HG03175 (cell line): Measurements from ENCODE around the gene KNSTRN.

Experiments
- ATAC-seq: cut with Tn5 transposase; IDR thresholded peaks from one replicate; pipeline ENCODE4 v1.9.1; 2021; ENCODE audit warnings: mild to moderate bottlenecking, moderate library complexity; ENCODE audit not compliant: unreplicated experiment

KNSTRN gene

DNA sequence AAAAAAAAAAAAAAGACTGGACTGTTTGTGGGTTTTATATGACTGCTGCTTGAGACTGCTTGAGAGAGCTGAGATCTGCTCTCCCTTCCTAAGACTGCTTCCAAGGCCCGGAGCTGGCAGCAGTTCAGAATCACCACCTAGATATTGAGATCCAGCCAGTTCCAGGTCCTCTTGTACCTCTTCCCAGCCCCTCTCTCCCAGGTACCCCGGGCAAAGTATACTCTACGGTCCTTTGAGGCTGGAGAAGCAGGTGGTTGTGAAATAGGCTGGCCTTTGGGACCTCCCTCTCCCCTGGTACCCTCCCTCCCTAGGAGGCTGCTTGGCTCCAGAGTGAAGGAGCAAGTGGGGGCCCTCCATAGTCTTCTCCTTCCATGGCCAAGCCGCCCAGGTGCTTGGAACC is 45.7 kb downstream of the KNSTRN start:
- ATAC-seq = no peak

DNA sequence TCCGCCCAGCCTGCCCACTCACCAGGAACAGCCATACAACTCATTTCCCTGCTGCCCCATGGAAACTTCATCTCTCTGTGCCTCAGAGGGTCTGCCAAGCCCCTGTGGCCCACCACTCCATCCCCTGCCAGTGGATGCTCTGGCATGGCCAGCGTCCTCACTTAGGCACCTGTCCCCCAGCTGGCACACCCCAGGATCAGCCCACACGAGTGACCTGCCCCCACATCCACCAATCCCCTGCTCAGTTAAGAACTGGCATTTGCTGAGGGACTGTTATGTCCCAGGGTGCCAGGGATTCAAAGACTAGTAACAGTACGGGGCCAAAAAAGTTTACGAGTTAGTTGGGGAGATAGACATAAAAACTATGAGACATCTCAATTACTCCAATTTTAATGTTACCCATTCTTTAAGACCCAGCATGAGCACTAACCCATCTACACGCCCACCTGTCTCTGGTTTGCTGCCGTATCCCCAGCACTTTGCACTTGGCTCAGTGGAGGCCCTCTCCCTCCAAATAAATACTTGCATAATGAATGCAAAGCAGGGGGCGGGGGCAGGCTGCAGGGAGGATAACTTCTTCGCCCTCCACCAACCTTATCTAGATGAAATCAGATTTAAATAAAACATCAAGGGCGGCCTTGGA is 46.7 kb downstream of the KNSTRN start:
- ATAC-seq = no peak

DNA sequence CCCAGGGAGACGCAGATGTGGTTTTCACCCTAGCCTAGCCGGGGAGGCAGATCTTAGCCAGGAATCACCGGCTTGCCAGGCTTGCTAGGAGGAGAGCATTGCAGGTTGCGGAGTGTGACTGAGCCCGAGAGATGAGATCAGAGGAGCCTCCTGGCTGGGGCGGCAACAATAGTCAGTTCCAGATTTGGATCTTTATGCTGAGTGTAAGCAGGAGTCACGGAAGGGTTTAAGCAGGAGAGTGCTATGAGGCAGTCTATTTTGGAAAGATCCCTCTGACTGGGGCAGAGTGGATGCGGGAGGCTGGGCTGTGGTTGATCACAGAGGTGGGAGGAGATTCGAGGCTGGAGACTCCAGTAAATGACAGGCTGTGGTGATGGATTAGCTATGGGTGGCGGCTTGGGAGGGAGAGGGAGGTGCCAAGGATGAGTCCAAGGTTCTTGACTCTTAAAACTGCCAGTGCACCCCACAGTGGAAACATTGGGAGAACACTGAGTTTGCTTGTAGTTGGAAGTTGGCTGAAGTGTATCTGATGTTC is 47.8 kb downstream of the KNSTRN start:
- no peak for ATAC-seq

DNA sequence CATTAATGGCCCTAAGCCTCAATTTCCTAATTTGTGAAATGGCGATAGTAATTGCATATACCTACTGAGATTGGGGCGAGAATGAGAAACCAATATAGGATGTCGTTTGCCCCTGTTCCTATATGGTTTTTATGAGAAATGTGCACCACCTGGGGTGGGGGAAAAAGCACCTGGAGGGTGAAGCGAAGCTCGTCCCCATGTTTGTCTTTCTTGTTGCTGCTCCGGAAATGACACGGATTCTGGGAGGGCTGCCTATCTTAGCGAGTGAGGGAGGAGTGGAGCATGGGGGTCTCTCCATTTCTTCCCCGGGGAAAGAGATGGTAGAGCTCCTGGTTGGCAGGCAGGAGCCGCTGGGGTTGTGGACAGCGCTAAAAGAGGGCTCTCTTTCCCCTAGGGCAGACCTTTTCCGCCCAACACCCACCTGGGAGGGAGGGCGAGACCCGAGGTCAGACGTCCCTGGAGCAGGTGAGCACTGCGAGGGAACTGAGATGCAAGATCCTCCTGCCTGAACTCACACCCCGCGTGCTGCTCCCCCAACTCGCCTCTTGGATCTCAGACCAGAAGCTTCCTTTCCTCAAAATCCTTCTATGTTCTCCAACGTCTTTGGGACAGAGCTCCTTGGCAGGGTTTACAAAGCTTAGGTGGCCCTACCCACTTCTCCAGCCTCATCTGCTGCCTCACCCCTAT is 52.6 kb downstream of the KNSTRN start:
- no peak for ATAC-seq

DNA sequence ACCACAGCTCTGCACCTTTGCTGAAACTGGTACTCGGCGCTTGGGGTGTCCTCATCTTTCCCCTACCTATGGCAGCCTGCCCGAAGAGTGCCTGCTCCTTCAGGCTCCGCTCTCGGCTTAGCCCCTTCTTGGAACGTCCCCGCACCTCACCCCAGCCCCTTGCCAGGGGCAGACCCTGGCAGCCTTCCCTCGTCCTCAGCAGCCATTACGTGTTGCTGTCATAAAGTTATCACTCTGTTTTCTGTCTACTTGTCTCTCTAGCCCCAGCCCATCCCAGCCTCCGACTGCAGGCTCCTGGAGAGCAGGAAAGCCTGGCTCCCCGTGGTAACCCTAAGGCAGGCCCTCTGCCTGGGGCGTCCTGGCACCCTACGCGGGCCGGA is 53.2 kb downstream of the KNSTRN start:
- ATAC-seq = no peak

DNA sequence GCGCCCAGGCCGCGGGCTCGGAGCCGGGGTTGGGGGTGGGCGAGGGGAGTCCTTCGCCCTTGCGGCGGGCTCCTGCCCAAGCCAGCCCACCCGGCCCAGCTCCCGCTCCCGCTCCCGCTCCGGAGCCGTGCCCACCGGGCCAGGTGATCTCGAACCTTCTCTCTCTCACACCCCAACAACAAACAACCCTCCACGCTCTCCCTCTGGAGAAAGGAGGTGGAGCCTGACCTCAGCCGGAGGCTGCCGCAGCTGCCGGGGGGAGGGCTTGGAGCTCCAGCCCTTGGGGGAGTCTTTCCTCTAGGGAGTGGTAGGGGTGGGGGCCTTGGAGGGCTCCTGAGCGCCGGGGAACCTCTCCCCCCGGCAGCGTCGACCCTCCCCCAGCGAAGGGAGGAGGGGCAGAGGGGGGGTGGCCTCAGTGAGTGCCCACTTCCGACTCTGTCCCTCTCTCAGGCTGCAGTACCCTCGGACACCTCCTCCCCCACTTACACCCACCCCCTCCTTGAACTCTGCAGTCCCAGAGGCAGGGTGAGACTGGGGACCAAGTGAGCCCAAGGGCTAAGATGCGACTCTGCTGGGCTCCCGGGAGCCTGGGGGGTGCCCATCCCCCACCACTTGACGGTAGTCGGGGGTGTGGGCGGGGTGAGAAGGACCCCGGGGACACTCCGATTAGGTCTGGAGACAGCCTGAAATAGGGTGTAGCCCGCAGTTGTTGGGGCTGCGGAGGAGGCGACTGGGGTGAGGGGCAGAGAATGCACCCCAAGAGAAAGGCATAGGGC is 53.8 kb downstream of the KNSTRN start:
- no peak for ATAC-seq

DNA sequence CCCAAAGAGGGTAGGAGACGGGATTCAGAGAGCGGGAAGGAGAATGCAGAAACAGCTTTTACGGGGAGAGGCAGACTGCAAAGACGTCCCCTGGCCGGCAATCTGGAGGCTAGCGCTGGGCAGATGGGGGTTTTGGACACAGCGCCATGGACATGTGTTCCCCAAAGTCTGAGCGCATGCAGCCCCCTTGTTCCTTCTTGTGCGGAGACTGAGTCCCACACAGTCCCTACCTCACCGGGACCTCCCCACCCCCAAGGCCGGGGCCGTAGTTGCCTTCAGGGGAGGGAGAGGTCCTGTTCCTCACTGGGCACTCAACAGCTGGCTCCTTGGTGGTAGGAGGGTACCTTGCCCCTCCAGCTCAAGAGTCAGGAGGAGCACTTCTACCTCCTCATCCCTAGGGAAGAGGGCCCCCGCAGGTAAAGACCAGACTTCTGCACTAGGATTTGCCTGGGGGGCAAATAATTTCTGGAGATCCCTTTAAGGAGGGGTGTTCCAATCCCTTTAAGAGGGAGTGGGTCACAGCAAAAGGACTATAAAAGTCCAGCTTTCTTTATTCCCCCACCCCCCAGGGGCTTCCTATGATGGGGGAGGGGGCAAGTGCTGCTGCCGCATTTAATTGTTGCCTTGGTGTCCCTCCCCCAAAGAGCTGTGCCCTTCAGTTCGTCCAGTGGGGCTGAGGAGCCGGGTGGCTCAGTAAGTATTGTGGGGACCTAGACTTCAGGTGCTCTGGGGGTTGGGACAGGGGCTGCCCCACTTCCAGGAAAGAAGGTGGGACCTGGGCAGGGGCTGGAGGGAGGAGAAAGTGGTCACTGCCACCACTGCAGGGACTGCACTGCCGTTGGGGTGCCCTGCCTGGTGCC is 54.6 kb downstream of the KNSTRN start:
- ATAC-seq = no peak

DNA sequence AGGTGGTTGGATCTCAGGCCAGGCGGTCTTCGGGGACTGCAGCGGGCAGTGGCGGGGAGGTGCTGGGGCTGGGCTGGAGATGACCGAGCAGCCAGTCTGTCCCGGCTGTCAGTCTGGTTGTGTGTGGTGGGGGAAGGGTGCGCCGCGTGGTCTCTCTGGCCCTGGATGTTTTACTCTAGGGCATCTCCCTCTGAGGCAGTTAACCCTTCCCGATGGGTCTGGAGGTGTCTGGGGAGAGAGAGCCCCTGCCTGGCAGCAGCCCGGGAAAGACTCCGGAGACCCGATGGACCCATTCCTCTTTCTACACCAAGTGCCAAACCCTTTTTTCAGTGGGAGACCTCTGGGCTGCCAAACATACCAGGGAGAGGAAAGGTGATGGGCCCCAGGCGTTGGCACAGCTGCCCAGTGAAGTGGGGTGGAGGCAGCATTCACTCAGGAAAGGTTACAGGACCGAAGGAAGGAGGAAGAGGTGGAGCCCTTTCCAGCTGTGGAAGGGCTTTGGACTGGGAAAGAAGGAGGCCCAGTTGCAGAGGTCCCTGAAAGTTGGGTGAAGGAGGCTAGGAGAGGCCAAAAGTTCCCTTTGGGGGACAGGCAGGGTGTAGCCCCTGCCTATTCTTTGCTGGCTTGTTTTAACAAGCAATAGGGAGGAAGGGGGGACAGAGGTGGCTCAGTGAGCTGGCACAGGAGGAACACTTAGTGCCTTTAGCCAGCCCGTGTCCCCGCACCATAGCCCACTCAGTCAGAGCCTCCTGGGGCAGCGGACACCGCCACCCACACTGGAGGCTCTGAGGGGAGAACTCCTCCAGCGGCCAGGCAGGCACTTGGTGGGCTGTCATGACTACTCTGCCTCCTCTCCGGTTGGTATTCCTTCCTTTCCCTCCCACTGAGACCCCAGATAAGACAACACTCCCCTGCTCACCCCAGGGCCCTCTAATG is 55.5 kb downstream of the KNSTRN start:
- ATAC-seq = no peak

DNA sequence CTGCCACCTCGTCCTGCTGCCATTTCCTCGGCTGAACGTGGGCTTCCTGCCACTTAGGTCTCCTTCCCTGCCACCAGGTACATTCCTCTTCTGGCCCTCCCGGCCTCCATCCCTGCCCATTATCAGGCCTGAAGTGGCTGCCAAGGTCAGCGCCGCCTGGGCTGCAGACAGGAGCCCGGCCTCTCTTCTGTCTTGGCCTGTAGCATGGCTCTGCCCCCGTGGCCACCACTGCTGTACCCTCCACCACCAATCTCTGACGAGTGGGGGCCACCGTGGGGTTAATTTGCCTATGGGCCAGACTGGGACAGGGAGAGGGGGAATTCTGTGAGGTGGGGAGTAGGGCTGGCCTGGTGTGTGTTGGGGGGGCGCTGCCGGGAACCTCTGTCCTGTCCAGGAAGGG is 56.2 kb downstream of the KNSTRN start:
- no peak for ATAC-seq

DNA sequence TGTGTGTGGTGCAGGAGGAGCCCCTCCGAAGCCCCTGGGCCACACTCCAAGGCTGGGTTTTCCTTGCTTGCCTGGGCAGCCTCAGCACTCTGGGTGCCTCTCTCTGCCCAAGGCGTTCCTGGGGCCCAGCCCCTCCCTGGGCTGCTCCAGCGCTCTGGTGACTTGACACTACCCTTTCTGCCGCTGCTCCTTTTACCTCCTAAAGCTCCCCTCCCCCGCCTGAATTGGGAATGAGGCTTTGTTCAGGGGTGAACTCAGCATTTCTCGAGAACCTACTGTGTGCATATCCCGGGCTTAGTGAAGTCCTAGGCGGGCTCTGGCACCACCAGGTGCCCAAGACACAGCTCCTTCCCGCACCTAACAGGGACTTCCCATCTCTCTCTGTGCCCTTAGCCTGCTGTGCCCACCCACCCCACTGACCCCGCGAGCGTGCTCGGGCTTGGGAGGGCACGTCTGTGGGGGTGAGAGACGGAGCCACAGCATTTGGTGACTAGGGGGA is 57.0 kb downstream of the KNSTRN start:
- ATAC-seq = no peak

DNA sequence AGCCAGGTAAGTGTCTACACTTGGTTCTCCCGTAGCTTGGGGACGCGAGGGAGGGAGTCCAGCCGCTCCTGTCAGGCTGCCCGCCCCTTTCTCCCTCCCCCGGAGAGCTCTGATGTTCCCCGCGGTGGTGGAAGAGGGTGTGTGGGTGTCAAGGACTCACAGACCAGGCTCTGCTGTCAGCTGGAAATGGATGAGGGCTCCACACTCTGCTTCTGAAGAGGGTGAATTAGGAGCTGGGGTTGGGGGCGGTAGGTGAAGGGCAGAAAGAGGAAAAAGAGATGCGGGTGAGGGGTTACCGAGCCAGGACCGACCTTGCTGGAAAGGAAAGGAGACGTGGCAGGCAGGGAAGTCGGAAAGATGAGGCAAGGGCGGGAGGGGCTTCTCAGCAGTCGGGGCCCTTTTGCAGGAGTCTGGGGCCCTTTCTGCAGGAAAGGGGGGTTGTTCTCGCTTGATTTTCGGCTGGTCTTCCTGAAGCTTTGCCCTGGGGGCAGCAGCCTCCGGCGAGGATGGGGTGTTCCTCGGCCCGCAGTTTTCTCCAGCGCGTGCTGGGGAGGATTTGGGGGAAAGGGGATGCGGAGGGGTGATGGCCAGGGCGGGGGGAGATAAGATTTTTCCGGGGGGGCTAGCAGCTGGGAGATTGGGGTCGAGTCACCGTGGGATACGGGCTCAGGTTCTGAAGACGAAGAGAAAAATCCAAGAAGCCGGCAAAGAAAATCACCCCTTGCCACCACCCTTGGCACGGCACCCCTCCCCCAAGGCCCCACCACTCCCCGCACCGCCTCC is 57.6 kb downstream of the KNSTRN start:
- no peak for ATAC-seq

DNA sequence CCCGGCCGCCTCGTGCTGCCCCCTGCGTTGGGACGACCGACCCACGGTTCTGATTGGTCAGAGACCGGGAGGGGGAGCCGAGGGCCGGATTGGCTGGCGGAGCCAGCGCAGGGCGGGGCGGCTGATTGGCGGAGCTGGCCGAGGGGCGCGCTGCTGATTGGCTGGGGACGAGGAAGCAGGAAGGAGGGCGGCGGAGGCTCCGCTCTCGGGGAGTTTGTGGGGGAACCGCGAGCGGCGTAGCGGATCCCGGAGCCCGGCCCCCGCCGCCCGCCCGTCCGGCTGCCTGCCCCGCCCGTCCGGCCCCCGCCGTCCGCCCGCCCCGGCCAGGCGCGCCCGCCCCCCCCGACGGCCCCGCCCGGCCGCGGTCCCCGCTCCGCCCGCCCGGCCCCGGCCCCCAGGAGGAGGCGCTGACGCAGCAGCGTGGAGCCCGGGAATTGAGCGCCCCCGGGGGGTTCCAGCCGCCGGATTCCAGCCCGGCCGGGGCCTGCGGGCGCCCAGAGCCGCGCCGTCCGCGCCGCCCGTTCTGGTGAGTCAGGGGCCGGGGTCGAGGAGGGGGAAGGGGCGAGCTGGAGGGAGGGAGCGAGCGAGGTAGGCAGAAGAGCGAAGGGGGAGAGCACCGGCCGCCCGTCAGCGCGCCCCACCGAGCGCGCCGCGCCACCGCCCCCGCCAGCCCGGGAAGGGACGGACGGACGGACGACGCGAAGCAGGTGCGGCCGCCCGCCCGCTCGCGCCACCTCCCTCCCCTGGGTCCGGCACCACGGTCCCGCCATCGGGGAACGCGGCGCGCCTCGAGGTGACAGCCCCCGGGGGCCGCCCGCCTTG is 58.4 kb downstream of the KNSTRN start, which contains the start of gene BAHD1:
Gene BAHD1 (plus strand): TSS at position 211 of the 822 bp plus-strand sequence. CDS start 17,512 bp downstream, outside the sequence.
- ATAC-seq = peak; percentile 91

DNA sequence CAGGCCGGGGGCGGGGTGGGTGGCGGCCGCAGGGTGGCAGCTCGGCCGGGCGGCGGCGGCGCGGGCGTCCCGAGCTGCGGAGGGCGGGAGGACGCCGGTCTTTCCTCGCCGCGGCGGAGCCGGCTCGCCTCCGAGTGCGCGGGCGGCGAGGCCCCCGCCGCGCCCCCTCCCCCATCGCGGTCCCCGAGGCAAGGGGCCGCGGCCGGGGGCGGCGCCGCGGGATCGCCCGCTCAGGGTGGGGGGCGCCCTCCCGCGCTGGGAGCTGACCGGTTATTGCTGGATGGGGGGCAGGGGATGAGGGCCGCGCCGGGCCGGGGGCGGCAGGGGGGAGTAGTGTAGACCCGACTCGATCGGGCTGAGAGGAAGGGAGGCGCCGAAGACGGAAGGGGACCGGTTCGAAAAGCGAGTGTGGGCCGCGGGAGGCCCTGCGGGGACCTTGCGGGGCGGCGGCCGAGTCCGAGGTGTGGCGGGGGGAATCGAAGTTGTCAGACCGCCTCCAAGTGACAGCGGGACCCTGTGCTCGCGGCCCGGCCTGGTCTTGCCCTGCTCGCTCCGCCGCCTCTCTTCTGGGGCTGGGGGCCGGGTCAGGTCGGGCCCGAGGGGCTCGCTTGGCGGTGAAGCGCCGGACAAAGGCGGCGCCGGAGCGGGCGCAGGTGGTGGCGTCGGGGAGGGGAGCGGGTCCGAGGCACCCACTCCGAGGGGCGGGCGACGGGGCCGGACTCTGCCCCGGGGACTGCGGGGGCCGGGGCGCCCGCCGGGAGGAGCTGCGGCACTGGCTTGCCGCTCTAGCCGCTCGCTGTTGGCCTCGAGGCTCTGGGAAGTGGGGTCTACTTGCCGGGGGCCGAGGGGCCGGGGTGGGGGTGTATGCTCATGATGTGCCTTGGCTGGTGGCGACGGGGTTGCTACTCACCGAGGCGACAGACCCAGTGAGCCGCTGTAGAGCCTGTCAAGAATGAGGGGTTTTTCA is 59.3 kb downstream of the KNSTRN start:
- no peak for ATAC-seq

DNA sequence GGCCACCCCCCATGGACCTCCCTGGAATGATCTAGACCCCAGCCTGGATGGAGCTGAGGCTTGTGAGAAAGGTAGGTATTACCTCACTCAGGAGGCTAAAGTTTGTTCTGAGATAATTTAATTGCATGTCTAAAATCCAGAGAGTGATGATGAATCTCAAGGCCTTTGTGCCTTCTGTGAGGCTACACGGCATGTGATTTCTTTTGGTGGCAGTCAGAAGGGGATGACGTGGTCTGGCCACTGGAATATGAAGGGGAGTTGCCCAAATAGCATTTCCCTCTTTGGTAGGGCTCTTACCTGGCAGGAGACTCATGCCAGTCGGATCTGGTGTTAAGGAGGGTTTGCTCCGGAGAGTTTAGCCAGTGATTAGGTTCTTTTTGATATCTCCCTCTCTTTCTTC is 60.7 kb downstream of the KNSTRN start:
- ATAC-seq = no peak

DNA sequence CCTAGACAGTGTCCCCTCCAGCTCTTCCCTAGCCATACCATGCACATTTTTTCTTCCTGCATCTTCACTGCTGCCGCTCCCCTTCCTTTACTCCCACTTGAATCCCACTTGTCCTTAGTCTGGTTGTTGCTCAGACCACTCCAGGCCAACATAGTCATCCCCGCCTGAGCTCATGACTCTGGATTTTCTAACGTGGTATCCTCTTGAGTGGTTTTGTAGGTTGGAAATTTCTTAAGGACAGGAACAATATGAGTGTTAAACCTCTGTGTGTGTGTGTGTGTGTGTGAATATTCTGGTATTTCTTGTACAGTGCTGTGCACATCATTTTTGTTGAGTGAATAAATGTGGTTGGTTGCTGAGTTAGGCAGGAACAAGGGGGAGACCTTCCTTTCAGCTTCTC is 61.3 kb downstream of the KNSTRN start:
- no peak for ATAC-seq
